Central memory CD4-positive, alpha-beta T cell (primary cell): ENCODE measurements around the gene SMYD3.

Experiments used
- DNase-seq: peaks from one replicate; pipeline ENCODE4 v3.0.0; 2022

The SMYD3 gene

GRCh38 chr1:246139745-246140182 lies 367.3 kb downstream of the SMYD3 start:
- no peak for DNase-seq

GRCh38 chr1:246138781-246139180 lies 368.3 kb downstream of the SMYD3 start:
- DNase-seq, result no peak

GRCh38 chr1:246136477-246136876 lies 370.6 kb downstream of the SMYD3 start:
- DNase-seq, result no peak

GRCh38 chr1:246134789-246135188 lies 372.3 kb downstream of the SMYD3 start:
- no peak for DNase-seq

GRCh38 chr1:246131095-246131494 lies 376.0 kb downstream of the SMYD3 start:
- DNase-seq, result no peak

GRCh38 chr1:246128494-246129069 lies 378.5 kb downstream of the SMYD3 start:
- no peak for DNase-seq

GRCh38 chr1:246126580-246126979 lies 380.5 kb downstream of the SMYD3 start:
- DNase-seq, result no peak

- no peak for DNase-seq
Measured at GRCh38 chr1:246122071-246122470, 385.0 kb downstream of the SMYD3 start.

GRCh38 chr1:246121533-246121932 lies 385.5 kb downstream of the SMYD3 start:
- DNase-seq, result no peak

- peak; percentile 79 for DNase-seq
Measured at GRCh38 chr1:246117066-246117791, 389.9 kb downstream of the SMYD3 start.

GRCh38 chr1:246114369-246114768 lies 392.7 kb downstream of the SMYD3 start:
- DNase-seq, result no peak

GRCh38 chr1:246113555-246114095 lies 393.5 kb downstream of the SMYD3 start:
- DNase-seq, result no peak

GRCh38 chr1:246111570-246111969 lies 395.5 kb downstream of the SMYD3 start:
- no peak for DNase-seq

- DNase-seq, result no peak
Measured at GRCh38 chr1:246110343-246111219, 396.5 kb downstream of the SMYD3 start.

- no peak for DNase-seq
Measured at GRCh38 chr1:246108278-246108925, 398.7 kb downstream of the SMYD3 start.

GRCh38 chr1:246107516-246108277 lies 399.4 kb downstream of the SMYD3 start:
- no peak for DNase-seq

GRCh38 chr1:246106342-246106763 lies 400.7 kb downstream of the SMYD3 start:
- no peak for DNase-seq

GRCh38 chr1:246104927-246105326 lies 402.2 kb downstream of the SMYD3 start:
- no peak for DNase-seq

- no peak for DNase-seq
Measured at GRCh38 chr1:246099570-246099969, 407.5 kb downstream of the SMYD3 start.

- no peak for DNase-seq
Measured at GRCh38 chr1:246096356-246096755, 410.7 kb downstream of the SMYD3 start.

- no peak for DNase-seq
Measured at GRCh38 chr1:246095443-246095842, 411.6 kb downstream of the SMYD3 start.

- DNase-seq, result no peak
Measured at GRCh38 chr1:246093230-246093629, 413.8 kb downstream of the SMYD3 start.
